Embryonic facial prominence (tissue), 1 donor: Measurements from ENCODE around the gene NEMP2.
A peak's percentile ranks its signal among the peaks of the same experiment; 100 is the strongest.
"Not testable (repeated sequence)": the region's sequence is repeated elsewhere in the genome, so short reads cannot be mapped to it uniquely, and the experiment has no call there.

Source experiments
- DNase-seq: peaks from one replicate; pipeline ENCODE4 v3.0.0-alpha.2; 2016; ENCODE audit errors: extremely low spot score

The NEMP2 gene

DNA sequence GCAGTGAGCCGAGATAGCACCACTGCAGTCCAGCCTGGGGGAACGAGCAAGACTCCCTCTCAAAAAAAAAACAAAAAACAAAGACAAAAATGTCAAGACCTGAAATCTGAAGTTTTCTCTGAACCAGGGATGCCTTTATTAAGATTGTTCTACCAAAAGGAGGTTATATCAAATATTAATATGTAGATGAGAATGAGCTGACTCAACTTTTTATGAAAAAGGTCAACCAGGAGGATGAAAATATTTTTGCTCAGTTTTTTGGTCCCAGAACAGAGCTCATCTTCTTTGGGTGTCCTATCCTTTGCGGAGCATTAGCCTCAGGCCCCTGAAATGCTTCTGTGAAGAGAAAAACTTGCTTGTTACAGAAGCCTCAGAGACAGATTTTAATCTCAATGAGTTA is 44.0 kb downstream of the NEMP2 start:
- no peak for DNase-seq

DNA sequence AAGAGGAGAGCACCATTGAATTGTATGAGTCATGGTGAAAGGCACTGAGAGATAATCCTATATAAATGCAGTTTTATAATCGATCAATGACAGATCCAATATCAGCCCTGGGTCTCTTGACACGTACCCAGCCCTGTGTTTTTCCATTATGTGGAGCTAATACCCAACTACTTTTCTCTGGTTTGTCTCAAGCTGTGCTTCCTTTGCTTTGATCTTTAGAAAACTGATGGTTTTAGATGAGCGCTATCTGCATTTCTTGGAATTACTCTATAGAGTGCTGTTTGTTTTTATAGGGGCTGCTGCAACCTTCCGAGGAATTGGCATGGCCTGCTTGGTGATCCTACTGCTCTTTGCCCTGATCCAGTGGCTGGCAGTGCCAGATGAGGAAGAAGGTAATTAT is 45.0 kb downstream of the NEMP2 start:
- DNase-seq = no peak

DNA sequence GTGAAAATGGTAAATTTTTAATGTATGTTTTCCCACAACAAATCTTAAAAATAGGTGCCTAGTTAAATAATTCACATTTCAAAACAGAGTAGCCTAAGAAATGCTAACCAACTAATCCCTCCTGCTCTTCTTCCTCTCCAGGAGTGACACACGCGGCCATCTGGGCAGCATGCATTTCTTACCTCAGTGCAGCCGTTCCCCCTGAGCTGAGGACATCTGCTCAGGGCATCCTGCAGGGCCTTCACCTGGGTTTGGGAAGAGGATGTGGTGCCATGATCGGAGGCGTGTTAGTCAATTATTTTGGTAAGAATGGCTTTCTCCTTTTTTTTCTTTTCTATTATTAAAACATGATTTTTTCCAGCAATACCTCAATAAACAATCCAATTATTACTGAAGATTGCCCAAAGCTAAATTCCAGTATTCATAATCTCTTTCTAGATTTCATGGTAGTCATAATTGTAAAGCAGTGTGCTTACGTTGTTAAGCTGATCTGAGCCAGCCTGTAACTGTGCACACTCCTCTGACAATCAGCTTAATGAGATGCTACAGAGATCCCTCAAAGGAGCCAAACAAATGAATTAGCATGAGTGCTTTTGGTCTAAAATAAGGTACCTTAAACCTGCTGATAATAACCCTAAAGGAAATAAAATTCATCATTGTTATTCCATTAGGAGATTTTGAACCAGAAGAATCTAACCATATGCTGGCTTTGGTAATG is 45.8 kb downstream of the NEMP2 start:
- no peak for DNase-seq

DNA sequence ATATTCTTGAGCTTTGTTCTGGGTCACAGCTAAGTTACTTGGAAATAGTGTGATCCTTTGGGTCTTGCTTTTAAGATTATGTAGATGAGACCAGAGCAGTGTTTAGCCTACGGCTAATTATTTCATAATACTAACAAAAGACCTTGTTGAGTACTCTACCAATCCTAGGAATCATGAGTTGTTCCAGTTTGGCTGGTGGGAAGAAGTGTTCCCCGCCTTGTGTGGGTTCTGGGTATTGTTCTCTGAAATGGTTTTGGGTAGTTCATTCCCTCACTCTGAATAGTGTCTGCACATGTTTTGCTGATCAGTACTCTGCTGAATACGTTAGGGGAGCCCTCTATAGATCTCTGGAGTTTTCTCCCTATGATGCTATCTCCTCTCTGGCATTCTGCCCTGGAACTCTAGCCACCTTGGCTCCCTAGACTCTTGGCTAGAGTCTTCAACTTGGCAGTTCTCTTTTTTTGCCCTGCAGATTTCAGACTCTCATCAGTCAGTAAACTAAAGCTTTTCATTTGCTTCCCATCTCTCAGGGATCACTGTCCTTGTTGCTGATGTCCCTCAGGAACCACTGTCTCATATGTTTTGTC is 48.4 kb downstream of the NEMP2 start:
- DNase-seq = no peak

DNA sequence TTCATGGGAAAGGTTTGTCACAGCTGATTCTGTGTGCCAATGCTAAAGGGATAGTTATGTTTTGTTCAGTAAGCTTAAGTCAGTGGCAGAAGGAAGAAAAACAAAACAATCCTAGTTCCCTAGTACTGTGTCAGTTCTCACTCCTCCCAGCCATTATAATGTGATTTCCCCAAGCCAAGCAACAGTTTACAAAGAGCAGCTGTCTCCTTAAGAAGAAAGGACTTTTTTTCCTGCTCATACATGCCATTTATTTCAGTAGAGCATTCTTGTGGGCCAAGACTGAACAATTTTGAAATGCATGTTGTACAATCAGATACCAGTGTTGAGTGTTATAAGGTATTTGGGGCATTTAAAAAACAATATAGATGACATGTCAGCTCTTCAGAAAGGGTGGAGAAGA is 52.1 kb downstream of the NEMP2 start:
- no peak for DNase-seq

DNA sequence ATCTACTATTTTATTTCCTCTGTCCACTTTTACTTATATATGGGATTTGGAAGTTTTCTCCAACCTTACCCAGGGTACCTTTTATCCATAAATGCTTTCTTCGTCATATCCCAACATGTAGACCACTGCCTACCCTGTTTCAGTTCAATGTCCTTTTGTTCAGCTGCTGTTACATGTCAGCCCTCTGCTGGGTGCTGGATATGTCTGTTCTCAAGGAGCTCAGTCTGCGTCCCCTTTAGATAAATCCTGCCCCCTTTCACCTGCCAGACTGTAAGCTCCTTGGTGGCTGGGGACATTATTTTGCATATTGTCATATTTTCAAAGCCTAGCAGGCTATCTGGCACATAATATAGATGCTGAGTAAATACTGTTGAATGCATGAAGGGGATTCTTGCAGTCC is 53.2 kb downstream of the NEMP2 start:
- DNase-seq = no peak

DNA sequence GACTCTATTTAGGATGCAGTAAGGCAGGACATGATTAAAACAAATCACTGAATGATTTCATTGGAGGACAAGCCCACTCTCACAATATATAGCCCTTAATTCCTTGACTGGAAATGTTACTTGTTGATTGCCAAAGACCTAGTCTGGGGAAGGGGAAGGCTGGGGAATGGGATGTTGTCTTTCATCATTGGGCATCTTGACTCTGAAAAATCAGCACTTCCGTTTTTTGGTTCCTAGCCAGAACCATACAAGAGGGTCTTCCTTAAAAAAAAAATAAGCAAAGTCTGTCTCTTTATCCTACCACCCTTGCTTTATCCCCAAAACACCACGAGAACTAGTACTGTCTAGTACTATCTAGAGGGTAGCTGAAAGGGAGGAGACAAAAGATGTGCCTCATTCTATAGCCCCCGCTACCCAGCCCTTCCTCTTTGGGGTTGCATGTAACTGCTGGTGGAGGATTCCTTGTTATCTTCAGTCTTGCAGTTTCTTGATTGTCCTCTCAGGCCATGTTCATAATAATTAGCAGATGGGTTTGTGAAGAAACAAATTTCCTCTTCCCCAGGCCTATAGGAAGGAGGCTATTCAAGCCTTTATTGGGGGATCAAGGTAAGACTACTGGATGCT is 55.8 kb downstream of the NEMP2 start:
- no peak for DNase-seq

DNA sequence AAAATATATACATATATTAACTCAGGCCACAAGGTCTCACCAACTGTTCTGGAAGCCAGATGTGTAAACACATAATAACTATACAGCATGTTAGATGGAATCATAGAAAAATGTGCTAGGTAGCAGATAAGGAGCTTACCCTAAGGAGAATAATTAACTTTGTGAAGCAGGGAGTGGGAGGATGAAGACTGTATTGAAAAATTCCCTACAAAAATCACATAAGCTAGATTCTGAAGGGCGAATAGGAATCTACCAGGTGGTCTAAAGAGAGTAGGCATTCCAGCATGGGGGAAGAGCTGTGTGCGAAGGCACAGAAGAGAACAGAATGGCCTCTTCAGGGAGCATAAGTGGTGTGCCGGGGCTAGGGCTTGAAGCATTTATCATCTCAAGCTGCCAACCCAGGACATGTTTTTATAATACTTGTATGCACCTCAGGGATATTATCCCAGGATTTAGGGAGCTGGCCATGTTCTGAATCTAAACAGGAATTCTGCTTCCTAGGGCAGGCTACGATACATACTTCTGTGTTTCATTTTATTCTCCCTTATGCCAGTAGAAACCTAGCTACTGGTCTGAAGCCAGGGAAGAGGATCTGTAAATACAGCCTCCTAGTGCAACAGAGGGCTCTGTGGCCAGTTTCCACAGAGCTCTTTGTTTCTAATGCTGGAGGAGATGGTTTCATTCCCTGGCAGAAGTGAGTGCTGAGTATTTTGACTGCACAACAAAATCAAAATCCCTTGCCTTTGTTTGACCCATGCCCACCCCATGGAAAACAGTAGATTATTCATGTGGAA is 56.7 kb downstream of the NEMP2 start:
- no peak for DNase-seq

DNA sequence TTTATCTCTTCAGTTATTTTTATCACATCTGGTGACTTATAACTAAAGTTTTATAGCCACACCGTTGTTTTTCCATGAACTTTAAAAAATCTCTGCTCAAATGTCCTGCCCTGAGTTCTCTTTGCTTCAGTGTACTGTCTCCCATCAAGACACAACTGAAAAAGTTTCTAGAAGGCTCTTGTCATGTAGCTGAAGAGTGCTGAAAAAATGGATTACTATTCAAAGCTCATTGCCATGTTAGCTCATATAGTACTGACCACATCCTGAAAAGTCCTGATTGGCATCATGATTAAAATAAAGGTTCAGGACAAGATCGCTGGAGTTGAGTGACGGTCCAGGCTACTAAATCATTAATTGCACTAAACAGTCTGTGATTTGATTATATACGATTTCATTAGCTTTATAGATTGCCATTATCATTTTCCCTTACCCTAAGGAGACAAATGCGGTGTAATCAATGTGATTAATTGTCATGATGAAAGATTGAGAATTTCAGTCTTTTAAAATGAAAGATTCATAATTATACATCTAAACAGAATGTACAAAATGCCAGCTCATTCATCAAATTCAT is 64.2 kb downstream of the NEMP2 start:
- no peak for DNase-seq

DNA sequence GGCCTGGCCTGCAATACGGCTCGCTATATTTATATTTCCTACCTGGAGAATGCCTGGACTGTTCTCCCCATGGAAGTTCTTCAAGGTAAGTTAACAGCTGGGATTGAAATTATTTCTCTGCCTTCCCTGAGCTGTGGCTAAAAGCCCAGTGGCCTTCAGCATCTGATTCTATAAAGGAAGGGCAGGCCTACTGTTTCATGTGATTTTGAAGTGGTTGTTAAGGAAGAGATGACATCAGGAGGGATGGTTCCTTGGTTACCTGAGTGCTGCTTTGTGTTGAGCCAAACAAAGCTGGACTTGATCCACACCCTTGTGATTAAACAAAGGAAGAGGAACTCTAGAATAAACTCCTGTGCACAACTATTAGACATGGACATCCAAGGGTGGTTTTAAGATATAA is 64.8 kb downstream of the NEMP2 start:
- DNase-seq = peak; percentile 62

DNA sequence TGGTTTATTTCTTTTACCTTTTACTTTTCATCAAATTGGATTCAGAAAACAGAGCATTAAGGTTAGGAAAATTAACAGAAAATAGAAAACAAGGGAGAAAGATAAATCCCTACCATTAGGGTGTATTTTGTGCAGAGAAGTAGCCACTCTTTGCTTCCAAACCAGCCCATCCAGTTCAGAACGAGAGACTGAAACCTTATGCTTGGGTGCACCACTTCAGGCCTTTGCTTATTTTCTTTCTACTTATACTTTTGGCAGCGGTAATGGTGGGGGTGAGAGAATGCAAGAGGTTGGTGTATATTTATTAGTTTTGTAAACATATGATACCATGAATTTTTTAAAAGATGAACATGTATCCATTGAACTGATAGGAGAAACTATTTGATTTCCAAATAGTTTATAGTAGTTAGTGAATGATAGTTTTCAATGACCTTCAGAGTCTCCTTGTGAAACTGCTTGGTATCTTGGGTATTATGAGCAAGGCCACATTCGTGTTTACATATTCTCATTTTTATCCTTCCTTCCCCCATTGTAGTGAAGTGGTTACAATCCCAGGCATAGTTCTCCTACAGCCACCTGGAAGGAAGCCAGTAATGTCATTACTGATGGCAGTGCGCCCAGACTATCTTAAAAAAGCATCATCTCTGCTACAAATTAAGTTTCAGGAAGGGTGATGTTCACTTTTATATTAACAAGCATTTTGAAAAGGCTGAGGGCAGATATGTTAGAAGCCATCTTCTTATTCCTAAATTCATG is 65.5 kb downstream of the NEMP2 start:
- peak; percentile 88 for DNase-seq

DNA sequence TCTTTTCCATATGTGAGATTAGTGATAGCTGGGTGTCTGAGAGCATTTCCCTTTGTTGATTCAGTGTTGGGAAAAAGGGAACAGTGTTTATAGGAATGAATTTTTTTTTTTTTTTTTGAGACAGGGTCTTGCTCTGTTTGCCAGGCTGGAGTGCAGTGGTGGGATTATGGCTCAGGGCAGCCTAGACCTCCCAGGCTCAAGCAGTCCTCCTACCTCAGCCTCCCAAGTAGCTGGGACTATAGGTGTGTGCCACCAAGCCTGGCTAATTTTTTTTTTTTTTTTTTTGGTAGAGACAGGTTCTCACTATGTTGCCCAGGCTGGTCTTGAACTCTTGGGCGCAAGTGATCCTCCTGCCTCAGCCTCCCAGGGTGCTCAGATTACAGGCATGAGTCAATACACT is 66.2 kb downstream of the NEMP2 start:
- not testable (repeated sequence) for DNase-seq

DNA sequence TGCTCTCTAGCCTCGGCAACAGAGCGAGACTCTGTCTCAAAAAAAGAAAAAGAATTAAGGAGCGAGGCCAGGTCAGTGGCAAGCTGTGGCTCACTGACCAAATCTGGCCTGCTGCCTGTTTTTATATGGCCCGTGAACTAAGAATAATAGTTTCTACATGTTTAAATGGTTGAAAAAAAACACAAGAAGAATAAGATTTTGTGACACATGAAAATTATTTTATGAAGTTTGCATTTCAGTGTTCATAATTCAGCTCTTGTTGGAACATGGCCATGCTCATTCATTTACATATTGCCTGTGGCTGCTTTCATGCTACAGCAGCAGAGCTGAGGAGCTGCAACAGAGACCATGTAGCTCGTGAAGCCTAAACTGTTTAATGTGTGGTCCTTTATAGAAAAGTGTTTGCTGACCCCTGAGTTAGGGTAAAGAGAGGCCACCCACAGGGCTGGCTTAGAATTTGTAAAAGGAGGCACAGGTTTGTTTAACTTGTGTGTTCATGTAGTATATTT is 66.9 kb downstream of the NEMP2 start:
- peak; percentile 58 for DNase-seq

DNA sequence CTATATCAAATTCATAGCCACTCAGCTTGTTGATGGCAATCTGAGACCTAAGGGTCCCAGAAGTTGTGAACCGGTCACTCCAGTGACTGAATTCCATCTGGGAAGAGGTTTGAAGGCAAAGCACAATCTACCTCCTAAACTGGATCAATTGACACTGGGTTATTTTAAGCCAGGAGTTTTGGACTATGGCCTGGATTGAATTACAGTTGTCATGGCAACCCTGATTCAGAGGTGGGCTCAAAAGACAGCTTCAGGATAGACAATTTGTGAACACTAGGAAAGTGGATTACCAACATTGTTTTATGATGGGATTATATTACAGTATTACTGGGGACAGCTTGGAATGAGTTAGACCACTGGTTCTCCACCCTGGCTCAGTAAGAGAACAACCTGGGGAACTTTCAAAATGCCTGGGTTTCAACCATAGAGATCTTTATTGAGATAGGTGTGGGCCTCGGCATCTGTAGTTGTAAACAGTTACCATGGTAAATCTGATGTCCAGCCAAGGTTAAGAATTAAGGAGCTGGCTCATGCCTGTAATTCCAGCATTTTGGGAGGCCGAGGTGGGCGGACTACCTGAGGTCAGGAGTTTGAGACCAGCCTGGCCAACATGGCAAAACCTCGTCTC is 67.6 kb downstream of the NEMP2 start:
- DNase-seq = peak; percentile 20

DNA sequence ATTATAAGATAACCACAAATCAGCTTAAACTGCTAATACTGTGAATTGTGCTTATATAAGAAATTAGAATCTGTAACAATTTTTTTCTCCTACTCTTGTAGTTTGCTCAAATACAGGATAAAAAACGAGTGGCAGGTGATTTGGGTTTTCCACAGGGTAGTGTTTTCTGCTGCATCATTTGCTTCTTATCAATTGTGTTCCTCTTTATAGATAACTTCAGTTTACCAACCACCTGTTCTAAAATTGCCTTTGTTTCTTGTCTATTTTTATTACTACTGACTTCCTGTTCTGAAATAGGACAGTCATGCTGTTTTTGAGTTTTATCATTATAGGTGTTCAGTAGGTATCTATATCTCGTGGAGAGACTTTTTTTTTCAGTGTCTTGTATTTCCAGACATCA is 69.5 kb downstream of the NEMP2 start:
- DNase-seq = no peak

DNA sequence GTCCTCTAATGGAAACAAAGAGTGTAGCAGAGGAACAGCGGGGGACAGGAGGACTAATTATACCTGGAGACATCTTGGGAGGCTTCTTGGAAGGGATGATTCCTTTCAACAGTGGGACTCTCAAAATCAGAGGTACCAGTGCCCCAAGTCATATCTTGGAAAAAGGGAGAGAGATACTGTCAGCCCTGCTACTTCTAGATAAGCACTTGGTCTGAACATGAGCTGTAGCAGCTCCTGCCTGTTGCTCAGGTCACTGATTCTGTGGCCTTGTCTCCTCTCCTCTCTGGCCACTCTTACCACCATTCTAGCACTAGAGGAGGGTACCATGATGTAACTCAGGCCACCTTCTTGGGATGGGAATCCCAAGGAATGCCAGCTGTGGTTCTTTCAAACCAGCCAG is 71.9 kb downstream of the NEMP2 start:
- no peak for DNase-seq

DNA sequence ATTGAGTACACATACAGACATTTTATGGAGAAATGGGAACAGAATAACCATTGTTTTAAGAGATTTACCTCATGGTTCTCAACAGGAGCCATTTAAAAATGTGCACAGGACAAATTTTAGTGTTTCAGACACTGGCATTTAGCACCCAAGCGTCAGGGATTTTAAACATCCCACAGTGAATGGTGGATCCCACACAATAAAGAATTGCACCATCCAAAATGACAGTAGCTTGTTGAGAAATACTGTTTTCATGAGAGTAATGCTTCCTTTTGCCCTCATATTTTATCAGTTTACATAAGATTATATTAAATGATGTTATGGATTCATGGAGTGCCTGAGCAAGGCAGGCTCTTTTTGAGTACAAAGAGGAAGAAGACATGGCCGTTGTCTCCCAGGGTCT is 72.3 kb downstream of the NEMP2 start:
- DNase-seq = no peak

DNA sequence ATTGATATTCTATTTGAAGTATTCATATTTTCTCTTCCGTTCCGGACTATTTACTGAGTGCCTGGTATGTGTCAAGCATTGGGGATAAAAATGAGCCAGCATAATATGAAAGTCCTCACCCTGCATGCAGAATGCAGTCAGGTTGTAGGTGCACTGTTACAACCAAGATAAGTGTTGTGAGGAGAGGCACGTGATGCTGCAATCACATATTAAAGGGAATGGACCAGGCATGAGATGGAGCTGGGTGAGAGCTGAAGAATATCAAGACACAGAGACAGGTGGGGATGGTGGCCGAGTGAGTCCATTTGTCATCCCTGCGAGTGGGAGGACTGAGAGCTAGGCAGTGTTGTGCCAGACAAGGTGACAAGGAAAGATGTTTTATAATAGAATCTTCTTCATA is 74.0 kb downstream of the NEMP2 start:
- no peak for DNase-seq

DNA sequence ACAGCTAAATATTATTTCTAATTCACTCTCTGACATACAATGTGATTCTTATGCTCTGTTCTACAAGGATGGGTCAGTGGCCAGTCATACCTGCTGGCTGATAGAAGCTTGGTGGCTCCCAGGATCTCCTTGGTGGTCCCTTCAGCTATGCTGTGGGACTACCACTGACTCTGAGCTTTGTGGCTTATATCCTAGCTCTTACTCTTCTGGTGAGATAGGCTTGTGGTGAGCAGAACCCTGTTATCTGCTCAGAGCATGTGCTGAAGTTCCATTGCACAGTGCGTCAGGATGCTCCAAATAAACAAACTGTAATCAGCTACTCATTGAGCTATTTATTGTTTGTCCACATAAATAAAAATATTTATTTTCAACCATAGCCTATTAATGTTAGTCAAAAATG is 74.6 kb downstream of the NEMP2 start:
- no peak for DNase-seq

DNA sequence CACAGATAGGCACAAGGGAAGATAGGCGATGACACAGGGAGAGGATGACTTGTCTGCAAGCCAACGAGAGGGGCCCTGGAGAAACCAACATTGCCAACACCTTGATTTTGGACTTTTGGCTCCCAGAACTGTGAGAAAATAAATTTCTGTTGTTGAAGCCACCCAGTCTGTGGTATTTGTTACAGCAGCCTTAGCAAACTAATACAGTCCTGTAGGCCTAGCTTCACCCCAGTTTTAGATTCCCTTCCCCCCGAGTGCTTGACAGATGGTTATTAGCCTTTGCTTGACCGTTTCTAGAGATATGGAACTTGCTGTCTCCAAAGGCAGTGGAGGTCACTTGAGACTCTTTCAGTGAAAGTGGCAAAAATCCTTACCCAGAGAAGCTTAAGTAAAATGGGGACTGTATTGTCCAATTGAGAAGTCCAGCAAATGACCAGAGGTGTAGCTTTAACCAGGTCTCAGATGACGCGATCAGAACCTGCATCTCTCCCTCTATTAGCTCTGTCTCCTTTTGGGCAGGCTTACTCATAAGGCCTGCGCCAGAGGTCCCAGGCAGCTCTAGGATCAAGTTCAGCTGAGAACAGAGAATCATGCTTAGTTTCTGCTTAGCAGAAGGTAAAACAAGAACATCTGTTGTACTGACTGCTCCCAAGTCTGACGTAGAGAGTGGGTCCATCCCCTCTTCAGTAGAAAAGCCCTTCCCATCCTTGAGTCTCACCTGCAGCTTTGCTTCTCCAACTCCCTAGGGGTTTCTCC is 76.0 kb downstream of the NEMP2 start:
- no peak for DNase-seq
